ENCODE measurements around the gene OGA. TPM values are rescaled to one million over a fixed set of nuclear protein-coding genes. Genes with fewer than 3 reads are reported as not detected.

Gene OGA
- total and polyA plus RNA-seq, 9 of the 15 experiments (the other 6 are each of a cell fraction or from before 2014, with no cell fraction given): 13.5 to 73.5 (median 59.5) TPM

GRCh38 chr10:101818119-101818871 lies at the start of gene OGA (continued):
- no peak for TF ChIP-seq ZNF445 (CRISPR knock-in tag; IDR thresholded peaks at IDR 0.05; ENCODE audit: low read depth)
- TF ChIP-seq SRF (CRISPR knock-in tag; IDR thresholded peaks at IDR 0.05): peak in 1 of 2 experiments; percentile 43; a peak in 1 of 4 replicates
- TF ChIP-seq ZNF124 (CRISPR knock-in tag; IDR thresholded peaks at IDR 0.05): no peak
- TF ChIP-seq RBM25 (IDR thresholded peaks at IDR 0.05; ENCODE audit: low read depth, low read length, severe bottlenecking): no peak
- TF ChIP-seq EZH2 (IDR thresholded peaks at IDR 0.05; ENCODE audit: borderline replicate concordance, low read depth, low read length): no peak
- TF ChIP-seq PRPF4 (IDR thresholded peaks at IDR 0.05; ENCODE audit: insufficient read depth, low read depth, low read length, poor library complexity, severe bottlenecking): peak; percentile 96
- TF ChIP-seq FOXA3 (CRISPR knock-in tag; conservative IDR thresholded peaks at IDR 0.05 in 1 of 2, IDR thresholded peaks at IDR 0.05 in 1 of 2): peak in 1 of 2 experiments; percentile 61; a peak in 1 of 4 replicates
- no peak for TF ChIP-seq ZNF280A (IDR thresholded peaks at IDR 0.05; ENCODE audit: low read depth, partially characterized antibody)
- no peak for TF ChIP-seq SIN3B (IDR thresholded peaks at IDR 0.05; ENCODE audit: low read depth)
- peak; percentile 82 for TF ChIP-seq RBFOX2 (IDR thresholded peaks at IDR 0.05; ENCODE audit: low read depth, low read length)
- TF ChIP-seq KHSRP (IDR thresholded peaks at IDR 0.05): no peak
- TF ChIP-seq SIRT6 (IDR thresholded peaks at IDR 0.05; ENCODE audit: low read depth, low read length): no peak
- peak in 1 of 3 experiments; percentile 52; a peak in 1 of 6 replicates for TF ChIP-seq ZBTB11 (CRISPR knock-in tag; IDR thresholded peaks at IDR 0.05)
- no peak for TF ChIP-seq CBX2 (IDR thresholded peaks at IDR 0.05; ENCODE audit: insufficient read depth, low read length, poor library complexity, severe bottlenecking)
- no peak for TF ChIP-seq PHF21A (IDR thresholded peaks at IDR 0.05; ENCODE audit: borderline replicate concordance, low read depth)
- no peak for TF ChIP-seq CREB3L1 (IDR thresholded peaks at IDR 0.05; ENCODE audit: borderline replicate concordance, low read depth)
- no peak for TF ChIP-seq ZEB2 (IDR thresholded peaks at IDR 0.05)
- TF ChIP-seq ZNF785 (CRISPR knock-in tag; IDR thresholded peaks at IDR 0.05): no peak
- TF ChIP-seq FOSL1 (tag; conservative IDR thresholded peaks at IDR 0.05): 0 out of 2 replicates have a peak, but pooled peaks have one; percentile 19
- TF ChIP-seq HDAC1 (IDR thresholded peaks at IDR 0.05): peak in 1 of 2 experiments; percentile 78; a peak in 1 of 4 replicates

All from K562 (cell line).